SJSA1 (cell line): Measurements from ENCODE around the gene STMN3. TPM values are rescaled to one million over a fixed set of nuclear protein-coding genes. Genes with fewer than 3 reads are reported as not detected.

ENCODE experiments used
- DNase-seq, 2 experiments: peaks; one replicate each; pipeline ENCODE4 v3.0.0-alpha.2; 2015 to 2020; ENCODE audit warnings: low spot score in 2 of 2, low read depth in 1 of 2
- H3K27ac ChIP-seq: fragments of 250-450 bp; sonication (Bioruptor Pico); 2 replicates; pipeline ENCODE4 v1.5.1; 2020; ENCODE audit warnings: mild to moderate bottlenecking, moderate library complexity
- H3K27me3 ChIP-seq: fragments of 250-450 bp; sonication (Bioruptor Pico); replicated peaks from 2 replicates; pipeline ENCODE4 v1.5.1; 2020; ENCODE audit warnings: mild to moderate bottlenecking, moderate library complexity
- H3K36me3 ChIP-seq: fragments of 250-450 bp; sonication (Bioruptor Pico); 2 replicates; pipeline ENCODE4 v1.5.1; 2020; ENCODE audit warnings: mild to moderate bottlenecking
- H3K4me1 ChIP-seq: fragments of 250-450 bp; sonication (Bioruptor Pico); replicated peaks from 2 replicates; pipeline ENCODE4 v1.6.1; 2021; ENCODE audit warnings: mild to moderate bottlenecking
- H3K4me3 ChIP-seq: fragments of 250-450 bp; sonication (Bioruptor Pico); 2 replicates; pipeline ENCODE4 v1.5.1; 2020; ENCODE audit warnings: mild to moderate bottlenecking
- H3K9me3 ChIP-seq: fragments of 250-450 bp; sonication (Bioruptor Pico); replicated peaks from 2 replicates; pipeline ENCODE4 v1.5.1; 2020; ENCODE audit warnings: mild to moderate bottlenecking
- total RNA-seq: library from RNA; depleted of rRNA; stranded (reverse); fragments of >200 nt; shearing (Covaris generic); gene quantifications from 2 replicates; pipeline ENCODE4 v1.2.3, GENCODE V29; 2014

The STMN3 gene
- total RNA-seq, 1 experiment from 2014 or later = 1.3 TPM

DNA sequence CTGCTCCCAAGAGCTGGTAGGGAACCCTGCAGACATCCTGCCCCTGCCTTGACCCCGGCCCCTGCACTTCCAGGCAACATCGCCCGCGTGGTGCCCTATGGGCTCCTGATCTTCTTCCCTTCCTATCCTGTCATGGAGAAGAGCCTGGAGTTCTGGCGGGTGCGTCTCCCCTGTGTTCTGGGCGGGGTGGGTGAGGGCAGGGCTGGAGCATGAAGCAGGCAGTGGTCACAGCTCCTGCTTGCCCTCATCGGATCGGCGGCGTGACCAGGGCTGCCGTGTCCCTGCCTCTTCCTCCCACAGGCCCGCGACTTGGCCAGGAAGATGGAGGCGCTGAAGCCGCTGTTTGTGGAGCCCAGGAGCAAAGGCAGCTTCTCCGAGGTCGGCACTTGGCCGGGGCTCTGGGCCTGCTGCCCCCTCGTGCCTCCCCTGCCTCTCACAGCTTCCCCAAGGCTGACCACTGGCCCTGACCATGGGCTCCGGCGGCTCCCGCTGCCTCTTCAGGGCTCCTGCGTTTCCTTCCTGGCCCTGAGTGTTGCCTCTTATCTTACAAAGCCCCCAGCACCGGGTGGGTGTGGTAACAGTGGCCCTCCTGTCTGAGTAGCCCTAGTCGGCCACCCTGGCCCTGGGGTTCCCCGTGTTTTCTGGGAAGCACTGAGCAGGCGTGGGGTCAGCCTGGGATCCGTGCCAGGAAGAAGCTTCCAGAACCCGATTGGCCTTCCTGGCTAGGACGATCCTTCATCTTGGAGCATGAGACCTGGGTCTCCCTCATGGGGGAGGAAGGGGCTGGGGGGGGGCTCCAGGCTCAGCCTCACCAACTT, 35.2 kb upstream of the STMN3 start:
- Histone ChIP-seq H3K27me3 (no peaks in the 10 kb centered on the region), H3K4me1 (no peaks in the 10 kb centered on the region; the same call in 1 of the 2 replicates), H3K27ac (no peak overlapping the region), H3K4me3 (no peak overlapping the region), H3K9me3 (no peaks in the 10 kb centered on the region), H3K36me3 (peaks cover 40% of the 10 kb centered on the region)
- no peak for DNase-seq

DNA sequence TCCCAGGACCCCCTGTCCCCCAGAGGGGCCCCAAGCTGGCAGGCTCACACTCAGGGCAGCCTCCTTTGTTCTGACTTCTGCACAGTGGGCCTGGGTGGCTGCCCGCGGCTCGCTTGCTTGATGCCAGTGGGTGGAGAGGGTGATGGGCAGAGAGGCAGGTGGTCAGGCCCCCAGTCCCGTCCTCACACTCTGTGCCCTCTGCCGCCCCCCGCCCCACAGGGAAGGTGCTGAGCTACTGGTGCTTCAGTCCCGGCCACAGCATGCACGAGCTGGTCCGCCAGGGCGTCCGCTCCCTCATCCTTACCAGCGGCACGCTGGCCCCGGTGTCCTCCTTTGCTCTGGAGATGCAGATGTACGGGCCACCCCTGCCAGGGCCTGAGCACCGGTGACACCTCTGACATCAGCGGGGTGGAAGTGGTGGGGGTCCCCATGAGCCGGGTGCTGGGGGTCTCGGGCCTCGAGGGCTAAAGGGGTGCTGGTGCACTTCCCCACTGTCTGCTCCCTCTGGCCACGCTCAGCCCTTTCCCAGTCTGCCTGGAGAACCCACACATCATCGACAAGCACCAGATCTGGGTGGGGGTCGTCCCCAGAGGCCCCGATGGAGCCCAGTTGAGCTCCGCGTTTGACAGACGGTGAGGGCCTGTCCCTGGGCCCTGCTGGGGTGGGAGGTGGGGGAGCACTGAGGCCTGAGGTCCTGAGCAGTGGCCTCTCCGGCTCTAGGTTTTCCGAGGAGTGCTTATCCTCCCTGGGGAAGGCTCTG, 34.4 kb upstream of the STMN3 start:
- Histone ChIP-seq H3K9me3 (no peaks in the 10 kb centered on the region), H3K27ac (no peak overlapping the region), H3K4me1 (peaks cover 8% of the 10 kb centered on the region), H3K36me3 (peaks cover 48% of the 10 kb centered on the region), H3K4me3 (no peak overlapping the region), H3K27me3 (no peaks in the 10 kb centered on the region)
- DNase-seq = no peak

DNA sequence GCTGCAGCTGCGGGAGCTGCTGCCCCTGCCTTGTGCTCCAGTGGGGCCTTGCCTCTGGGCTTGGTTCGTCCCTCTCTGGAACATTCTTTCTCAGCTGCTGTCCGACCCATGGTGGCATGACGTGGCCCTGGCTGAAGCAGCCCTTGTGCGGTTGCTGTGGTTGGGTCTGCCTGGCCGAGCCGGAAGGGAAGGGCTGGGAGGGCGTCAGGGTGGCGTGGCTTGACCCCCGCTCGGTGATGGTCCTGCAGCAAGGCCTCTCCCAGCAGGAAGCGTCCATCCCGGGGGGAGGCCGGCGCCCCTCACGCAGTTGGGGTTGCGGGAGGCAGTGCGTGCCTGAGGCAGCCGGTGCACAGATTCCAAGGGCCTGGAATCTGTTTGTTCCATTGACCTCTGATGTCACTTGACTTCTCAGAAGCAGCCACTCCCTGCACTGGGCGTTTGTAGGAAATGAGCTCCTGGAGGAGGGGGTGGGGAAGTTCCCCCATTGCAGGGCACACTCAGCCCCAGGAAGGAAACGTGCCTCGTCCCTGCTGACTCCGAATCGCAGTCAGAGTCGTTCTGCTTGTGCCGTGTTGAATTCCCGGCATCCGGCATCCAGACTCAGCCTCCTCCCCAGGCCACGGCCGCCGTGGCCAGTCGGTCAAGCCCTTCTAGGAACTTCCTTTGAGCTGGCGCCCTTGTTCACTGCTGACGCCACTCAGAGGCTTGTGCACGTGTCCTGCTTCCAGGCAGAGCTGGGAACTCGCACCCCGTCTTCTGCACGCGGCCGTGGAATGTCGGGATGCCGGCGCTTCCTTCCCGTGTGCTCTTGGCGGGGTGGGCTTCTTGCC, 33.5 kb upstream of the STMN3 start:
- no peak overlapping the region for H3K27ac ChIP-seq
- no peak overlapping the region for H3K4me3 ChIP-seq
- DNase-seq = no peak

DNA sequence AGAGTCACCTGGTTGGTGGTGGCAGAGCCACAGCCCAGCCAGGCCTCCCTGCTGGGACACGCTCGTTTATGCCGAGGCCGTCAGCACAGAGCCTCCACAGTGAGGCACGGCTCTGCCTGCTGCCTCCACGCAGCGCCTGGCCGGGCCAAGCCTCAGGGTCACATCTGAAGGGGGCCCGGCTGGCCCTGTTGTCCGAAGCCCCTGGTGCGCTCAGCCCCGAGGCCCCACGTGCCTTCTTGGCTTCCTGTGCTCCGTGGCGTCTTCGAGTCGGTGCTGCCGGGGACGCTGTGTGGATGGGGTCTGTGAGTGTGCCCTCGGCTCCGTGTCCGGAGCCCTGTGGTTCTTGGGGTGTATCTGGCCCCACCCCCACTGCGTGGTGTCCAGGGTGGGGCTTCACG, 32.9 kb upstream of the STMN3 start:
- no peaks in the 10 kb centered on the region for H3K9me3 ChIP-seq
- DNase-seq = no peak
- H3K4me1 ChIP-seq = peaks cover 22% of the 10 kb centered on the region
- no peaks in the 10 kb centered on the region for H3K27me3 ChIP-seq
- no peak overlapping the region for H3K27ac ChIP-seq
- H3K36me3 ChIP-seq = peaks cover 52% of the 10 kb centered on the region
- no peak overlapping the region for H3K4me3 ChIP-seq

More for the DNA sequence above, 33.5 kb upstream of the STMN3 start:
- H3K9me3 ChIP-seq = no peaks in the 10 kb centered on the region
- H3K4me1 ChIP-seq = peaks cover 15% of the 10 kb centered on the region
- H3K27me3 ChIP-seq = no peaks in the 10 kb centered on the region
- peaks cover 51% of the 10 kb centered on the region for H3K36me3 ChIP-seq

DNA sequence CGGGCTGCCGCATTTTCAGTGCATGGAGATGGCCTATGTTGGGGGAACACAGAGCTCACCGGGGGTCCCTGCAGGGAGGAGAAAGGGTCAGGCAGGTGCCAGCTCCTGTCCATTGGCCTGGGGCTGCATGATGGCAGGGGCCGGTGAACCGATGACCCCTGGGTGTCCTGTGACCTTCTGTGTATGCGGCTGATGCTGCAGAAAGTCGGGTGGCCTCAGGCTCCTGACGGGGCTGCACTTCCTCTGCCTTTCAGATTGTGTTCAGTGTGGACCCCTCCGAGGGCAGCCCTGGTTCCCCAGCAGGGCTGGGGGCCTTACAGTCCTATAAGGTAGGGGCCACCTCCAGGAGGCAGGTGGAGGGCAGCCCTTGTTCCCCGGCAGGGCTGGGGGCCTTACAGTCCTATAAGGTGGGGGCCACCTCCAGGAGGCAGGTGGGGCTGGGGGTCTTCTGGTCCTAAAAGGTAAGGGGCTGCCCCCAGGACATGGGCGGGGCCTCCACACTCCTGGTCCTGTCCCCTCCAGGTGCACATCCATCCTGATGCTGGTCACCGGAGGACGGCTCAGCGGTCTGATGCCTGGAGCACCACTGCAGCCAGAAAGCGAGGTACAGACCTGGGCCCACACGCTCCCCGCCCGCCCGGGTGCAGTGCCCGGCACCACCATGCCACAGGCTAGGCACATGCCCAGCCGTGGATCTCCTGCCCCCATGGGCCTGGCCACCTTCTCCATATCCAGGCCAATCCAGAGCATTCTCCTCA, 32.2 kb upstream of the STMN3 start:
- Histone ChIP-seq H3K9me3 (no peaks in the 10 kb centered on the region), H3K36me3 (peaks cover 56% of the 10 kb centered on the region), H3K4me1 (peaks cover 23% of the 10 kb centered on the region), H3K27me3 (no peaks in the 10 kb centered on the region), H3K27ac (no peak overlapping the region), H3K4me3 (no peak overlapping the region)
- no peak for DNase-seq

DNA sequence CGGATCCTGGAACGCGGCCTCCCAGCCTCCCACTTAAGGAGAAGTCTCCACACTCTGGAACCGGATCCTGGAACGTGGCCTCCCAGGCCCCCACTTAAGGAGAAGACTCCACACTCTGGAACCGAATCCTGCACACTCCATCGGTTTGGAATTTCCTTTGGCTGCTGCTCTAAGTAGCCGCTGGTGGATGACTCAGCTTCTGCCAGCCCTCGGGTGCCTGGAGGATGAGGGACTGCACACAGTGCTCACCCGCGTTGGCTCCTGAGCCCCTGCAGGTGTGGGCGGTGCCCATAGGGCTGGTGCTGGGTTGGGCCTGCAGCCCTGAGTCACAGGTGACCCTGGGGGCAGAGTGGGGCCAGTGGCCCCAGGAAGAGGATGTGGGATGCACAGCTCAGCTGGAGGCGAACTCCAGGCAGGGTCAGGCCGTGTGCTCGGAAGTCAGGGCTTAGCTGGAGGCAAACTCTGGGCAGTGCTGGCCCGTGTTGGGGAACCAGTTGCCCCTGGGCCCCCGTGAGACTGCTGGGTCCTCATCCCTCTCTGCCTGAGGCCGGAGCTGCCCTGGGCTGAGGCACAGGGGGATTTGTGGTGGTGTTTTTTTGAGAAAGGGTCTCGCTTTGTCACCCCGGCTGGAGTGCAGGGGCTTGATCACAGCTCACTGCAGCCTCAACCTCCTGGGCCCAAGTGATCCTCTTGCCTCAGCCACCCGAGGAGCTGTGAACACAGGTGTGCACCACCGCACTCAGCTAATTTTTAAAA, 29.3 kb upstream of the STMN3 start:
- Histone ChIP-seq H3K9me3 (no peaks in the 10 kb centered on the region), H3K4me3 (no peak overlapping the region), H3K36me3 (peaks cover 65% of the 10 kb centered on the region), H3K27me3 (no peaks in the 10 kb centered on the region), H3K4me1 (peaks cover 23% of the 10 kb centered on the region), H3K27ac (peak overlapping the region; percentile 81)
- peak; percentile 95 to 97 for DNase-seq

DNA sequence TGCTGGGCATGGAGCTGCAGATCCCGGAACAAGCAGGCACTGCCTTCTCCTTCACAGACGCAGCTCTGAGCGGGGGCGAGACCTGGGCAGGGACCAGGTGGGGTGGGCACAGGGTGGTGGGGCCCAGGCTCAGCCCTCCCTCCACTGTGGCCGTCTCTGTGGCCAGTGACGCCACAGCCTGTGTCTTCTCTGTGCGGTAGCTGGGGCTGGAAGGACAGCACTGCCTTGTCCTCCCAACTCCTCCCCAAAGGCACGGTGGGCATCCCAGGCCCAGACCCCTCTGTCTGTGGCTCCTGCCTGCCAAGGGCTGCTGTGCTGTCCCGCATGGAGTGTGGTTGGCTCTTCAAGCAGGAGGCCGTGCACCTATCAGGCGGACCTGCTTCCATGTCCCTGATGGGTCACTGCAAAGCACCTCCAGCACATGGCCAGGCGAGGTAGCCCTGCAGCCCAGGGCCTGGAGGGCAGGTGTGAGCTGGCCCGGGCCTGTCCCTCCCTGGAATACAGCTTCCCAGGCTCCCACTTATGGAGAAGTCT, 28.5 kb upstream of the STMN3 start:
- H3K4me3 ChIP-seq = no peak overlapping the region
- H3K9me3 ChIP-seq = no peaks in the 10 kb centered on the region
- H3K27ac ChIP-seq = peak overlapping the region; percentile 81
- DNase-seq = no peak
- peaks cover 23% of the 10 kb centered on the region for H3K4me1 ChIP-seq
- peaks cover 63% of the 10 kb centered on the region for H3K36me3 ChIP-seq
- H3K27me3 ChIP-seq = no peaks in the 10 kb centered on the region

DNA sequence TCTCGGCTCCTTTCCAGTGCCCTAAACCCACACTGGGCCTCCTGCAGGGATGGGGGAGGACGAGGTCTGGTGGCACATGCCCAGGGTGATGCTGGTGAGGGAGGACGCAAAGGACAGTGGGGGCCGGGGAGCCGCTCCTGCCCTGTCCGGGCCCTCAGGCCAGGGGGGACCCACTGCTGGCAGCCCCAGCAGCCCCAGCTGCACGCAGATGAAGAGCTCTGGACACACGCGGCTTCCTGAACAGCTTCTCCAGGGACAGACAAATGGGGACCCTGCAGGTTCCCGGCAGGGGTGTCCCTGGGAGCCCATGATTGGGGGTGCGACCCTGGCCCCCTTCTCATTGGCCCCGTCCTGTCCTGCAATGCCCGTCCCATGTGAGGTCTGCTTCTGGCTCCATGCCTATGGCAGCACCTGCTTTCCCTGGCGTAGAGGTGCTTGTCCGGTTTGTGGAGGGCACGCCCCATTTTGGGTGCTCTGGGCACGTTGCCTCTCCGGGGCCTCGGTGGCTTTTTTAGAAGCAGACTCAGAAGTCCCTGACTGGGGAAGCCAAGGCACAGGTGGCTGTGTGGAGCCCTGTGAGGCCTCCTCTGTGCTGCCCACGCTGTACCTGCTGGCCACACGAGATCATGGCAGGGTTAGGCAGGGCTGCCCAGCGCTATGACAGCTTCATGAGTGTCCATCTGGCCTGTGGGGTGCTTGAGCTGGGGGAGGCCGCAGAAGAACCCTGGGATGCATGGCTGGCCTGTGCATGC, 27.8 kb upstream of the STMN3 start:
- Histone ChIP-seq H3K9me3 (no peaks in the 10 kb centered on the region), H3K36me3 (peaks cover 63% of the 10 kb centered on the region), H3K27ac (peak overlapping the region; percentile 81; the same call in 1 of the 2 replicates), H3K4me3 (no peak overlapping the region), H3K27me3 (no peaks in the 10 kb centered on the region), H3K4me1 (peaks cover 23% of the 10 kb centered on the region)
- no peak for DNase-seq

DNA sequence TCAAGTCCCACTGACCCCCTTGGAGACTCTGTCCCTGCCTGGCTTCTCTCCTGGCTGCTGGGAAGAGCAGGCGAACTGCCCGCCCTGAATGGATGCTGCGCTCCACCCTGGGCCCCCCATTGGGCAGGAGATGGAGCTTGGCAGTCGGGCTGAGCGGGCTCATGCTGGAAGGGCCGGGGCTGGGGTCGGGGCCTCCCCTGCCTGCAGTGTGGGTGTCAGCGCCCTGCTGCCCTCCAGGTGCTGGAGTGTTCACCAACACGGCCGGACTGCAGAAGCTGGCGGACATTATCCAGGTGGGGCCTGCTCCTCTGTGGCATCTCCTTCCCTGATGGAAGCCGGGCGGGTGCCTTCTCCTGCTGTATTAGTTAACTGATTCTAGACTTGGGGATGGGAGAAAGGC, 27.2 kb upstream of the STMN3 start:
- H3K27me3 ChIP-seq = no peaks in the 10 kb centered on the region
- no peak overlapping the region for H3K27ac ChIP-seq
- DNase-seq = no peak
- H3K36me3 ChIP-seq = peaks cover 62% of the 10 kb centered on the region
- H3K4me3 ChIP-seq = no peak overlapping the region
- no peaks in the 10 kb centered on the region for H3K9me3 ChIP-seq
- H3K4me1 ChIP-seq = peaks cover 23% of the 10 kb centered on the region

DNA sequence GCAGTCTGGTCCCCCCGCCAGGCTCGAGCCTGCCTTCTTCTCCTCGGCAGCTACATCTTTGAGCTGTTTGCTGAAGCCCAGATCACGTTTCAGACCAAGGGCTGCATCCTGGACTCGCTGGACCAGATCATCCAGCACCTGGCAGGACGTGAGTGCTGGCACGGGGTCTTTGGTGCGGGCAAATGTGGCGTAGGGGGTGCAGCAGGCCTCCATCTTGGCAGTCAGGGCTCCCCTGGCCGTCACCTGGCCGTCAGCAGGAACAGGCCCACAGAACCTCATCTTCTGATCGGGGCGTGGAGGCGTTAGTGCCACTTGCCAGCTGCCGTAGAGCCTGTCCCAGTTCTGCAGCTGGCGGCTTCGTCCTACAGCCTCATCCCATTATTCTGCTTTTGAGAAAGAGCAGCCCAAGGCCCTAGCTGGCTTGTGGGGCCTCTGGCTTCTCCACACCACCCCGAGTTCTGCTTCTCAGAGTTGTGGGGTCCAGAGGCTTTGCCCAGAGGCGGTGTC, 26.6 kb upstream of the STMN3 start:
- no peaks in the 10 kb centered on the region for H3K9me3 ChIP-seq
- H3K27me3 ChIP-seq = no peaks in the 10 kb centered on the region
- DNase-seq = no peak
- H3K4me1 ChIP-seq = peaks cover 23% of the 10 kb centered on the region
- peaks cover 64% of the 10 kb centered on the region for H3K36me3 ChIP-seq
- no peak overlapping the region for H3K27ac ChIP-seq
- H3K4me3 ChIP-seq = no peak overlapping the region

DNA sequence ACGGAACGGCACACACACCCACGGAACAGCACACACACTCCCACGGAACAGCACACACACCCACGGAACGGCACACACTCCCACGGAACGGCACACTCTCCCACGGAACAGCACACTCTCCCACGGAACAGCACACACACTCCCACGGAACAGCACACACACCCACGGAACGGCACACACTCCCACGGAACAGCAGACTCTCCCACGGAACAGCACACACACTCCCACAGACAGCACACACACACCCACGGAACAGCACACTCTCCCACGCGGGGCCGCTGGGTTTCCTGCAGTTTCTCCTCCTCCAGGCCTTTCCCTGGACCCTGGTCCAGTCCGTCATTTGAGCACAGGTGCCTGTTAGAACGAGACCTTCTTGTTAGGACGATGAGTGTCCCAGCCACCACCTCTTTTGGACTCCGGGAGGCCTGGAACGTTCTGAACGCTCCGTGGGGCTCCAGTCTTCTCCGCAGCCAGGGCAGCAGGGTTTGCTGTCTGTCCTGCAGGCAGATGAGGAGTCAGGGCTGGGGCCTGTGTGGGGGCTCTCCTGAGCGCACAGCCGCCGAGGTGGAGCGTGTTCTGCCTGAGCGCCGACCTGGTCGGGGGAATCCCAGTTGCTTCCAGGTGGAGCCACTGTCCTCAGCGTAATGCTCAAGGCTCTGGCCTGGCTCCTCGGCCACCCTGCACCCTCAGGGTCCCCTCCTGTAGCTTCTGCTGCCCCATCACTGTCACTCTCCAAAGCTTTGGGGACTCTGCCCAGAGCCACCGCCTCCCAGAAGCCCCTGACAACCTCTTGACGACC, 25.6 kb upstream of the STMN3 start:
- Histone ChIP-seq H3K4me3 (no peak overlapping the region), H3K27ac (no peak overlapping the region), H3K27me3 (no peaks in the 10 kb centered on the region), H3K36me3 (peaks cover 60% of the 10 kb centered on the region), H3K9me3 (no peaks in the 10 kb centered on the region), H3K4me1 (peaks cover 23% of the 10 kb centered on the region)
- no peak for DNase-seq
